ENCODE measurements around the gene ABCA7. TPM values are rescaled to one million over a fixed set of nuclear protein-coding genes. Genes with fewer than 3 reads are reported as not detected.

ABCA7 gene
- total RNA-seq, 3 donors from 2014 or later: 8.0 to 31.8 (median 26.5) TPM

DNA sequence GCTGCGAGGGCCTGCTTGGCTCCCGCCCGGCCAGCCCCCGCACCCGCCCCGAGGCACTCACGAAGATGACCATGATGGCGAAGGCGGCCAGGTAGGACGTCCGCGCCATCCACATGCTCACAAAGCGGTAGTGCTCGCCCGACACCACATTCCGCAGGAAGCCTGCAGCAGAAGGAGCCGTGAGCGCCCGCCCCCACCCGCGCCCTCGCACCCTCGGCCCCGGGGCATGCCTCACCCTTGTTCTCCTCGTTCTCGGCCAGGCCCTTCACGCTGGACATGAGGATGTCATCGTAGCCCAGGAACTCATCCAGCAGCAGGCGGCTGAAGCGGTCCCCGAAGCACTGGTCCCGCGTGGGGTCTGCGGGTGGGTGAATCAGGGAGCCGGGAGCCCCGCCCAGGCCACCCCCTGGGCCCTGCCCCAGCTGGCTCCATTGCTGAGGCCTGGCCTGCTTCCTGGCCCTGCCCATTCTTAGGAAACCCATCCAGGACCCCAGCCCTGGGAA, 28.0 kb upstream of the ABCA7 start:
- Histone ChIP-seq H3K4me1 (peaks cover 0 to 14% of the 10 kb centered on the region in 2 donors), H3K36me3 (peaks cover 16% of the 10 kb centered on the region), H3K9me3 (no peaks in the 10 kb centered on the region), H3K4me3 (no peak overlapping the region), H3K27me3 (no peaks in the 10 kb centered on the region), H3K27ac (no peak overlapping the region)
- TF ChIP-seq POLR2AphosphoS5 (IDR thresholded peaks at IDR 0.05) (no peak), POLR2A (IDR thresholded peaks at IDR 0.05) (no peak)
- TF ChIP-seq, protein P1, sequence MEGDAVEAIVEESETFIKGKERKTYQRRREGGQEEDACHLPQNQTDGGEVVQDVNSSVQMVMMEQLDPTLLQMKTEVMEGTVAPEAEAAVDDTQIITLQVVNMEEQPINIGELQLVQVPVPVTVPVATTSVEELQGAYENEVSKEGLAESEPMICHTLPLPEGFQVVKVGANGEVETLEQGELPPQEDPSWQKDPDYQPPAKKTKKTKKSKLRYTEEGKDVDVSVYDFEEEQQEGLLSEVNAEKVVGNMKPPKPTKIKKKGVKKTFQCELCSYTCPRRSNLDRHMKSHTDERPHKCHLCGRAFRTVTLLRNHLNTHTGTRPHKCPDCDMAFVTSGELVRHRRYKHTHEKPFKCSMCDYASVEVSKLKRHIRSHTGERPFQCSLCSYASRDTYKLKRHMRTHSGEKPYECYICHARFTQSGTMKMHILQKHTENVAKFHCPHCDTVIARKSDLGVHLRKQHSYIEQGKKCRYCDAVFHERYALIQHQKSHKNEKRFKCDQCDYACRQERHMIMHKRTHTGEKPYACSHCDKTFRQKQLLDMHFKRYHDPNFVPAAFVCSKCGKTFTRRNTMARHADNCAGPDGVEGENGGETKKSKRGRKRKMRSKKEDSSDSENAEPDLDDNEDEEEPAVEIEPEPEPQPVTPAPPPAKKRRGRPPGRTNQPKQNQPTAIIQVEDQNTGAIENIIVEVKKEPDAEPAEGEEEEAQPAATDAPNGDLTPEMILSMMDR (IDR thresholded peaks at IDR 0.05): no peak
- DNase-seq (ENCODE audit: low spot score in 2 of 2): no peak
- intact Hi-C loops (cut with DNase I; ENCODE audit: low total_unique reads): loop anchor here (10.0 kb wide), 1 partner anchor 213 kb away; no protein-coding TSS in a partner anchor

DNA sequence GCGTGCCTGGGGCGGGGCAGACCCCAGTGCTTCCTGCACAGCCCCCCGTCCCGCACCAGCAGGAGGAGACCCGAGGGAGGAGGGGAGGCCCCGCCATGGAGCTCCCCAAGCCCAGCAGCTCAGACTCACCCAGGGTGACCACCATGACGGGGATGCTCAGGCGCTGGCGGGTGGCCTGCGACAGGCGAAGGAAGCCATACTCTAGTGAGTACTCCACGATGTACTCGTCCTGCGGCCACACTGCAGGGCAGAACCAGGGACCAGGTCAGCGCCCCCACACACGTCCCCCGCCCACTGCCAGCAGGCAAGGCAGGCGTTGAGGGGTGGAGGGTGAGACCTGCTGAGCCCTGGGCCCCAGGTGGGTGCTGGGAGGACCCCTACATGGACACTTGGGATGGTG, 27.6 kb upstream of the ABCA7 start:
- TF ChIP-seq, protein P1 (IDR thresholded peaks at IDR 0.05): no peak
- TF ChIP-seq POLR2A (IDR thresholded peaks at IDR 0.05): no peak
- no peak for TF ChIP-seq POLR2AphosphoS5 (IDR thresholded peaks at IDR 0.05)
- H3K27me3 ChIP-seq: no peaks in the 10 kb centered on the region
- H3K27ac ChIP-seq: no peak overlapping the region
- intact Hi-C loops (cut with DNase I; ENCODE audit: low total_unique reads): loop anchor here (10.0 kb wide), 1 partner anchor 212 kb away; no protein-coding TSS in a partner anchor
- H3K4me3 ChIP-seq: no peak overlapping the region
- H3K36me3 ChIP-seq: peaks cover 16% of the 10 kb centered on the region
- no peaks in the 10 kb centered on the region for H3K9me3 ChIP-seq
- DNase-seq (ENCODE audit: low spot score in 2 of 2): no peak
- H3K4me1 ChIP-seq: peaks cover 4 to 18% of the 10 kb centered on the region in 2 donors

GRCh38 chr19:1013218-1013617, 26.7 kb upstream of the ABCA7 start:
- no peak for TF ChIP-seq POLR2A (IDR thresholded peaks at IDR 0.05)
- TF ChIP-seq, protein P1 (IDR thresholded peaks at IDR 0.05): no peak
- no peak for TF ChIP-seq POLR2AphosphoS5 (IDR thresholded peaks at IDR 0.05)
- H3K36me3 ChIP-seq: peaks cover 16% of the 10 kb centered on the region
- no peaks in the 10 kb centered on the region for H3K9me3 ChIP-seq
- H3K27me3 ChIP-seq: no peaks in the 10 kb centered on the region
- DNase-seq (ENCODE audit: low spot score in 2 of 2): no peak
- H3K4me3 ChIP-seq: no peak overlapping the region
- intact Hi-C loops (cut with DNase I; ENCODE audit: low total_unique reads): loop anchor here (10.0 kb wide), 1 partner anchor 212 kb away; no protein-coding TSS in a partner anchor
- no peak overlapping the region for H3K27ac ChIP-seq
- peaks cover 7 to 27% of the 10 kb centered on the region in 2 donors for H3K4me1 ChIP-seq

- H3K27me3 ChIP-seq: no peaks in the 10 kb centered on the region
- no peaks in the 10 kb centered on the region for H3K9me3 ChIP-seq
- peaks cover 16% of the 10 kb centered on the region for H3K36me3 ChIP-seq
- H3K27ac ChIP-seq: no peak overlapping the region
- intact Hi-C loops (cut with DNase I; ENCODE audit: low total_unique reads): loop anchor here (10.0 kb wide), 1 partner anchor 210 kb away; no protein-coding TSS in a partner anchor
- TF ChIP-seq POLR2AphosphoS5 (IDR thresholded peaks at IDR 0.05) (no peak), POLR2A (IDR thresholded peaks at IDR 0.05) (no peak)
- TF ChIP-seq, protein P1 (IDR thresholded peaks at IDR 0.05): no peak
- DNase-seq (ENCODE audit: low spot score in 2 of 2): no peak
- H3K4me1 ChIP-seq: peaks cover 16 to 39% of the 10 kb centered on the region in 2 donors
- H3K4me3 ChIP-seq: no peak overlapping the region
These were observed 25.5 kb upstream of the ABCA7 start for GRCh38 chr19:1014161-1015060.
